Stimulated activated CD8-positive, alpha-beta memory T cell treated with anti-CD3 and anti-CD28 coated beads, Interleukin-4, amount 100 ng/mL, for 24 hours (primary cell): ENCODE data around the gene UBE2I.

Experiments
- DNase-seq: peaks from one replicate; pipeline ENCODE4 v3.0.0-alpha.2; 2020; ENCODE audit warnings: low read depth

The UBE2I gene

GRCh38 chr16:1343428-1344242, 34.2 kb downstream of the UBE2I start:
- DNase-seq: no peak

- DNase-seq: no peak
These were observed 35.1 kb downstream of the UBE2I start for GRCh38 chr16:1344499-1344898.

GRCh38 chr16:1345087-1345486, 35.7 kb downstream of the UBE2I start:
- DNase-seq: no peak

- DNase-seq: no peak
These were observed 36.4 kb downstream of the UBE2I start for GRCh38 chr16:1345651-1346421.

GRCh38 chr16:1346422-1347285, 37.2 kb downstream of the UBE2I start:
- no peak for DNase-seq

- no peak for DNase-seq
These were observed 37.9 kb downstream of the UBE2I start for GRCh38 chr16:1347286-1347855.

GRCh38 chr16:1347962-1348361, 38.5 kb downstream of the UBE2I start:
- no peak for DNase-seq

GRCh38 chr16:1348441-1348840, 39.0 kb downstream of the UBE2I start:
- DNase-seq: no peak

- DNase-seq: no peak
These were observed 39.5 kb downstream of the UBE2I start for GRCh38 chr16:1348926-1349325.

GRCh38 chr16:1349351-1349750, 39.9 kb downstream of the UBE2I start:
- DNase-seq: no peak

- DNase-seq: no peak
These were observed 40.5 kb downstream of the UBE2I start for GRCh38 chr16:1349951-1350350.

GRCh38 chr16:1350691-1351090, 41.3 kb downstream of the UBE2I start:
- no peak for DNase-seq

- no peak for DNase-seq
These were observed 41.8 kb downstream of the UBE2I start for GRCh38 chr16:1351215-1351581.

GRCh38 chr16:1351582-1352362, 42.3 kb downstream of the UBE2I start, which contains the start of the genes GNPTG and TSR3:
Gene GNPTG, plus strand, starts transcription at chr16:1351931. Its CDS starts 35 bp downstream, at chr16:1351966.
Gene TSR3, minus strand, starts transcription at chr16:1351878. Its CDS starts 74 bp downstream, at chr16:1351804.
- DNase-seq: peak; percentile 80

- no peak for DNase-seq
These were observed 45.5 kb downstream of the UBE2I start for GRCh38 chr16:1354815-1355540.

- no peak for DNase-seq
These were observed 46.2 kb downstream of the UBE2I start for GRCh38 chr16:1355591-1355990.

- DNase-seq: no peak
These were observed 46.8 kb downstream of the UBE2I start for GRCh38 chr16:1356061-1356900.

- no peak for DNase-seq
These were observed 48.6 kb downstream of the UBE2I start for GRCh38 chr16:1357906-1358566.
